K562 (cell line): ENCODE measurements around the gene VARS1. TPM values are rescaled to one million over a fixed set of nuclear protein-coding genes. Genes with fewer than 3 reads are reported as not detected.
A peak's percentile ranks its signal among the peaks of the same experiment; 100 is the strongest.

ENCODE experiments used
- POLR3G ChIP-seq: IDR thresholded peaks from 2 replicates; pipeline ENCODE4 v1.6.1; 2011; ENCODE audit not compliant: insufficient read length, insufficient replicate concordance; ENCODE audit errors: extremely low read depth
- REST ChIP-seq, 2 experiments: fragments of 450-650 bp; formaldehyde crosslinking in 1 of 2; IDR thresholded peaks; 2 replicates each; pipeline versions ENCODE4 v1.4.0 to v1.6.1; 2014 to 2020; ENCODE audit warnings: mild to moderate bottlenecking in 2 of 2, borderline replicate concordance in 1 of 2, low read depth in 1 of 2
- TCF7 ChIP-seq: sonication (generic); IDR thresholded peaks from 2 replicates; pipeline ENCODE4 v1.6.1; 2016; ENCODE audit warnings: antibody characterized with exemption, borderline replicate concordance
- ZNF282 ChIP-seq: sonication (generic); formaldehyde crosslinking; IDR thresholded peaks from 2 replicates; pipeline ENCODE4 v1.8.1; 2023; ENCODE audit warnings: missing genetic modification reagents
- ZNF318 ChIP-seq, 2 experiments: fragments of 450-650 bp; IDR thresholded peaks; 2 replicates each; pipeline ENCODE4 v1.6.1; 2016; ENCODE audit warnings: mild to moderate bottlenecking in 2 of 2, borderline replicate concordance in 1 of 2, low read depth in 1 of 2, moderate library complexity in 1 of 2
- ZNF431 ChIP-seq: sonication (generic); formaldehyde crosslinking; IDR thresholded peaks from 2 replicates; pipeline ENCODE4 v1.8.0; 2022; ENCODE audit warnings: mild to moderate bottlenecking, missing genetic modification reagents
- ZNF740 ChIP-seq, 3 experiments: fragments of 200-800 bp in 1 of 3; sonication (Bioruptor generic) in 1 of 3; sonication (generic) in 1 of 3; formaldehyde crosslinking in 1 of 3; IDR thresholded peaks; 2 replicates each; pipeline versions ENCODE4 v1.6.1 to v1.8.0; 2016 to 2022; ENCODE audit warnings: mild to moderate bottlenecking in 2 of 3, missing compliant biosample characterization in 2 of 3, missing genetic modification characterization in 2 of 3, missing genetic modification reagents in 1 of 3
- polyA plus RNA-seq, 8 experiments: library from polyadenylated mRNA; depleted of rRNA in 4 of 8; stranded (reverse) in 5 of 8; unstranded in 3 of 8; fragments of >200 nt; fragmentation: Nextera tagmentation in 2 of 8; fragmentation: Illumina TruSeq in 1 of 8; extraction: Ambion mirVana in 2 of 8; extraction: Trizol in 1 of 8; gene quantifications; 2 replicates each; pipeline versions ENCODE4 v1.2.1 to v1.2.3, GENCODE V29; 2011 to 2014; ENCODE audit warnings: inconsistent platforms in 1 of 8, missing spikeins in 1 of 8
- total RNA-seq, 7 experiments: library from RNA; depleted of rRNA in 6 of 7; stranded (reverse); fragments of >200 nt in 6 of 7; fragmentation: Illumina TruSeq in 2 of 7; extraction: Trizol in 2 of 7; gene quantifications; 2 replicates each; pipeline versions ENCODE4 v1.2.1 to v1.2.3, GENCODE V29; 2011 to 2021; ENCODE audit warnings: low replicate concordance in 1 of 7

Gene VARS1
- total and polyA plus RNA-seq, 9 of the 15 experiments (the other 6 are each of a cell fraction or from before 2014, with no cell fraction given): 2.9 to 488 (median 130) TPM

- peak in 1 of 2 experiments; percentile 19; a peak in 1 of 4 replicates for TF ChIP-seq ZNF318 (IDR thresholded peaks at IDR 0.05; ENCODE audit: borderline replicate concordance in 1 of 2, low read depth in 1 of 2)
- TF ChIP-seq REST (IDR thresholded peaks at IDR 0.05; ENCODE audit: borderline replicate concordance): no peak
- peak; percentile 87 for TF ChIP-seq REST (CRISPR knock-in tag; IDR thresholded peaks at IDR 0.05; ENCODE audit: low read depth)
- TF ChIP-seq ZNF282 (CRISPR knock-in tag): no peak
- no peak for TF ChIP-seq POLR3G
- TF ChIP-seq ZNF740 (CRISPR knock-in tag; IDR thresholded peaks at IDR 0.05): peak; percentile 65; the same call in 1 of the 2 replicates
- TF ChIP-seq ZNF740 (tag; IDR thresholded peaks at IDR 0.05): no peak; a peak in 2 of 4 replicates
- TF ChIP-seq TCF7: peak; percentile 57; the same call in 1 of the 2 replicates
- peak; percentile 64; the same call in 1 of the 2 replicates for TF ChIP-seq ZNF431 (CRISPR knock-in tag)
Measured at GRCh38 chr6:31815025-31815838, 19.7 kb upstream of the VARS1 start, which contains the start of the genes HSPA1A and HSPA1L (continued).
